HG02981 (cell line): Measurements from ENCODE around the gene GALNT11.
"Not testable (repeated sequence)": the region's sequence is repeated elsewhere in the genome, so short reads cannot be mapped to it uniquely, and the experiment has no call there.

ENCODE experiments used
- ATAC-seq: cut with Tn5 transposase; IDR thresholded peaks from one replicate; pipeline ENCODE4 v1.9.1; 2021; ENCODE audit warnings: mild to moderate bottlenecking, moderate library complexity; ENCODE audit not compliant: unreplicated experiment

The GALNT11 gene

GRCh38 chr7:152027491-152028365 lies 2.3 kb downstream of the GALNT11 start:
- not testable (repeated sequence) for ATAC-seq

- not testable (repeated sequence) for ATAC-seq
These were observed 4.6 kb downstream of the GALNT11 start for GRCh38 chr7:152030059-152030458.

- not testable (repeated sequence) for ATAC-seq
These were observed 5.2 kb downstream of the GALNT11 start for GRCh38 chr7:152030639-152031038.

DNA sequence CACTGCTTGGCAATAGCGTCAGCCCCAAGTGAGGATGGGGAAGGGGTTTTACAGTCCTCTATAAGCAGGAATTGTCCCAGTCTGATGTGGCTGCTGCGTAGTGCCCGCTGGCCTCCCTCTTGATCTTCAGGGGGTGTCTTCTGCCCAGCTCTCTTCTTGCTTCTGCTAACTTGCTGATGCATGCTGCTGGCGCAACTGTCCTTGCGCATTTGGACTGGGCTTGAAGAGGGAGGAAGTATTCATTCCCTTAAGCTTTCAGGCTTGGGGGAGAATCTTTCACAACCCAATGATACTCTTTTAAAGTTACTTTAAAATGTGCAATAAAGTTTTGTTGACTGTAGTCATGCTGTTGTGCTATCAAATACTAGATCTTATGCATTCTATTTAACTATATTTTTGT lies 10.3 kb downstream of the GALNT11 start:
- no peak for ATAC-seq

- not testable (repeated sequence) for ATAC-seq
These were observed 12.9 kb downstream of the GALNT11 start for GRCh38 chr7:152038410-152038809.

DNA sequence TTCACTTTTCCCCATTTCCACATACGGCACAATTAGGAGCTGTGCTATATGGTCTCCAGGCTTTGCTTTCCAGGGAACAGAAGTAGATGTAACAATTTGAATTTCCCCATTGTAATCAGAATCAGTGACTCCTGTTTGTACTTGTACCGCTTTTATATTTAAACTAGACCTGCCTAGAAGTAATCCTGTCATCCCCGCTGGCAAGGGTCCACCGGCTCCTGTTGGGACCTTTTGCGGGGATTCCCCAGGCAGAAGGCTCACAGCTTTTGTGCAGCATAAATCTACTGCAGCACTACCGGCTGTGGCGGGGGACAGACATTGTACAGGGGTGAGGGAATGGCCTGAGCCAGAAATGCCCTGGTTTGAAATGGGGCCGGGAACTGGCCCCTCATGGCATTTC lies 17.6 kb downstream of the GALNT11 start:
- not testable (repeated sequence) for ATAC-seq

DNA sequence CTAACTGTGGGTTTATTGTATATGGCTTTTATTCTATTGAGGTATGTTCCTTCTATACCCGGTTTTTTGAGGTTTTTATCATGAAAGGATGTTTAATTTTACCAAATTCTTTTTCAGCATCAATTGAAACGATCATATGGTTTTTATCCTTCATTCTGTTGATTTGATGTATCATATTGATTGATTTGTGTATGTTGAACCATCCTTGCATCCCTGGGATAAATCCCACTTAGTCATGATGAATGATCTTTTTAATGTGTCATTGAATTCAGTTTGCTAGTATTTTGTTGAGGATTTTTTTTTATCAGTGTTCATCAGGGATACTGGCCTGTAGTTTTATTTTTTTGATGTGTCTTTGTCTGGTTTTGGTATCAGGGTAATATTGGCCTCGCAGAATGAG lies 19.4 kb downstream of the GALNT11 start:
- not testable (repeated sequence) for ATAC-seq

GRCh38 chr7:152046531-152046930 lies 21.1 kb downstream of the GALNT11 start:
- ATAC-seq, result no peak

- ATAC-seq, result no peak
These were observed 22.6 kb downstream of the GALNT11 start for GRCh38 chr7:152048051-152048450.

DNA sequence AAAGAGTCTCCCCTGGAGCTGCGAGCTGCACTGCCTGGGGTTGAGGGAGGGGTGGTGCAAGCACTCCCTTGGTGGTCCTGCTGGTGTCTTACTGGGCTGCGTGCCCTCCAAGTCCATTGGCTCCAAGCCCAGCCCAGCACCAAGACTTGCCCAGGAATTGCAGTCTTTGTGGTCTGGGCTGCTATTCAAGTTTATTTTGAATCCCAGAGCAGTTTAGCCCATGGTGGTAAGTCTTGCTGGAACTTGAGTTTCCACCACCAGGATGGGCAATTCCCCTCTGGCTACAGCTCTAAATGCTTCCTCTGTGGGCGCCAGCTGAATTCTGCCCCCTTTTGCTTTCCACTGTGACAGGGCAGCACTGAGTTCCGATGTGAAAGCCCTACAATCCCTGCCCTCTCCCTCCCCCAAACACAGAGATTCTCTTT lies 25.1 kb downstream of the GALNT11 start:
- ATAC-seq, result no peak

DNA sequence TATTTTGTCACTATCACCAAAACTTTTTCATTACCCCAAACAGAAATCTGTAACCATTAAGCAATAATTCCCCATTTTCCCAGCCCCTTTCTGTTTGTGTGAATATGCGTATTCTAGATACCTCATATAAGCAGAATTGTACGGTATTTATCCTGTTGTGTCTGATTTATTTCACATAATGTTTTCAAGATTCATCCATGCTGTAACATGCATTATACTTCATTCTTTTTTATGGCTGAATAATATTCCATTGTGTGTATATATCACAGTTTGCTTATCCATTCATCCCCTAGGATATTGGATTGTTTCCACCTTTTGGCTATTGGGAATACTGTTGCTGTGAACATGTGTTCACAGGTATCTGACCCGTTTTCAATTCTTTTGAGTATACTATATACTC lies 26.5 kb downstream of the GALNT11 start:
- no peak for ATAC-seq

DNA sequence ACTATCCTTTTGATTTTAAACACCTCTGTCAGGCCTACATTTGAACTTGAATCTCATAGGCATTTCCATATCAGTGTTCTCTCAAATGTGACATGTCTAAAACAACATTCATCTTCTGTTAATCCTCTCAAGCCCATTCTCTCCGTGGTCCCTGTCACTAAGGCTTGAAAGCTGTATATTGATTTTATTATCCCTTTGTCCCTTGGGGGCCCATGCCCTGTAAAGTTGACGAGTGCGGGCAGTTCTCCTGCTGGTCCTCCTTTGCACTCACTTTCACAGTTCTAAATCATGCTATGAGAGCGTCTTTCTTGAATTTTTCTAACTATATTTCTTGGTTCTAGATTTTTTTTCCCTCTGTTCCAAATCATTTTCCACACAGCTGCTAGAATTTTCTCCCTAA lies 27.3 kb downstream of the GALNT11 start:
- ATAC-seq, result no peak

GRCh38 chr7:152054367-152055230 lies 29.1 kb downstream of the GALNT11 start:
- ATAC-seq, result no peak

GRCh38 chr7:152056621-152057274 lies 31.3 kb downstream of the GALNT11 start:
- ATAC-seq, result no peak

GRCh38 chr7:152059311-152059710 lies 33.8 kb downstream of the GALNT11 start:
- no peak for ATAC-seq

- not testable (repeated sequence) for ATAC-seq
These were observed 35.6 kb downstream of the GALNT11 start for GRCh38 chr7:152061086-152061485.

GRCh38 chr7:152063192-152063591 lies 37.7 kb downstream of the GALNT11 start:
- ATAC-seq, result not testable (repeated sequence)

- ATAC-seq, result not testable (repeated sequence)
These were observed 38.3 kb downstream of the GALNT11 start for GRCh38 chr7:152063821-152064220.

DNA sequence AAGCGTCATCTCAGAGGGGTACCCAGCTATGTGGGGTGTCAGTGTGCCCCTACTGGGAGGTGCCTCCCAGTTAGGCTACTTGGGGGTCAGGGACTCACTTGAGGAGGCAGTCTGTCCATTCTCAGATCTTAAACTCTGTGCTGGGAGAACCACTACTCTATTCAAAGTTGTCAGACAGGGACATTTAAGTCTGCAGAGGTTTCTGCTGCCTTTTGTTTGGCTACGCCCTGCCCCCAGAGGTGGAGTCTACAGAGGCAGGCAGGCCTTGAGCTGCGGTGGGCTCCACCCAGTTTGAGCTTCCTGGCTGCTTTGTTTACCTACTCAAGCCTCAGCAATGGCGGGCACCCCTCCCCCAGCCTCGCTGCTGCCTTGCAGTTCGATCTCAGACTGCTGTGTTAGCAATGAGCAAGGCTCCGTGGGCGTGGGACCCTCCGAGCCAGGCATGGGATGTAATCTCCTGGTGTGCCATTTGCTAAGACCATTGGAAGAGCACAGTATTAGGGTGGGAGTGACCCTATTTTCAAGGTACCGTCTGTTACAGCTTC lies 40.4 kb downstream of the GALNT11 start:
- not testable (repeated sequence) for ATAC-seq

DNA sequence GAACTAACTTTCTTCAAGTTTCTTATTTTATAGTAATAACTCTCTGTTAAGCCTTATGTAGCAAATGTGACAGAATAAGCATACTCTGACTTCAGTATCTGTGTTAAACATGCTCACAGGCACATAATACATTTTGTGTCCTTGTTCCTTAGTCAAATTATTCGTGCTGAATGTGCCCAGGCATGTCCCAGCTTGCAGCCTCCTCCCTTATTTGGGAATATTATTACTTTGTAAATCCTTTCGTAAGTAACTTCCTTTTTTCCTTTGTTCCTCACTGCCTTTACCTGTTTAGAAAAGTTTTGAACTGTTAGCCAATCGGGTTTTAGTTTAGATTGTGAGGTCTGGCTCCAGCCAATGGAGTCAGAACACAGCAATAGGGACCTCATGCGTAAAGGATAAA lies 46.9 kb downstream of the GALNT11 start:
- no peak for ATAC-seq

GRCh38 chr7:152073352-152073751 lies 47.9 kb downstream of the GALNT11 start:
- ATAC-seq, result no peak
